NOMO-1 treated with DMSO at 0.1 percent for 48 hours (cell line): ENCODE results near the gene GATA5.

Source experiments
- DNase-seq: peaks from one replicate; lab custom pipeline; 2025; ENCODE audit not compliant: unreplicated experiment; lab: John Stamatoyannopoulos, UW

GATA5 gene

GRCh38 chr20:62473717-62474603 lies 1.8 kb downstream of the GATA5 start:
- DNase-seq = no peak

- no peak for DNase-seq
Measured at GRCh38 chr20:62472941-62473585, 2.7 kb downstream of the GATA5 start.

GRCh38 chr20:62472138-62472940 lies 3.5 kb downstream of the GATA5 start:
- no peak for DNase-seq

GRCh38 chr20:62470459-62470858 lies 5.3 kb downstream of the GATA5 start:
- DNase-seq = no peak

- DNase-seq = no peak
Measured at GRCh38 chr20:62470001-62470400, 5.8 kb downstream of the GATA5 start.

- no peak for DNase-seq
Measured at GRCh38 chr20:62469352-62469751, 6.4 kb downstream of the GATA5 start.

- no peak for DNase-seq
Measured at GRCh38 chr20:62466806-62467537, 8.8 kb downstream of the GATA5 start.

GRCh38 chr20:62466072-62466760 lies 9.6 kb downstream of the GATA5 start:
- no peak for DNase-seq

GRCh38 chr20:62464990-62465389 lies 10.8 kb downstream of the GATA5 start:
- no peak for DNase-seq

GRCh38 chr20:62464425-62464770 lies 11.4 kb downstream of the GATA5 start:
- no peak for DNase-seq

GRCh38 chr20:62463651-62464424 lies 12.0 kb downstream of the GATA5 start:
- no peak for DNase-seq

GRCh38 chr20:62462976-62463592 lies 12.7 kb downstream of the GATA5 start:
- DNase-seq = no peak

GRCh38 chr20:62461834-62462233 lies 14.0 kb downstream of the GATA5 start:
- DNase-seq = no peak

- no peak for DNase-seq
Measured at GRCh38 chr20:62461157-62461556, 14.6 kb downstream of the GATA5 start.

GRCh38 chr20:62460678-62461077 lies 15.1 kb downstream of the GATA5 start:
- DNase-seq = no peak

GRCh38 chr20:62459488-62459887 lies 16.3 kb downstream of the GATA5 start:
- DNase-seq = no peak

- DNase-seq = no peak
Measured at GRCh38 chr20:62458275-62459251, 17.2 kb downstream of the GATA5 start.

GRCh38 chr20:62457831-62458230 lies 18.0 kb downstream of the GATA5 start:
- no peak for DNase-seq
